HK-2 (cell line): ENCODE data around the gene RHBDL2.
A peak's percentile ranks its signal among the peaks of the same experiment; 100 is the strongest.
"Not testable (repeated sequence)": the region's sequence is repeated elsewhere in the genome, so short reads cannot be mapped to it uniquely, and the experiment has no call there.

Experiments
- DNase-seq: peaks from one replicate; pipeline ENCODE4 v3.0.0-alpha.2; 2018; ENCODE audit not compliant: unreplicated experiment

Gene RHBDL2, protein sequence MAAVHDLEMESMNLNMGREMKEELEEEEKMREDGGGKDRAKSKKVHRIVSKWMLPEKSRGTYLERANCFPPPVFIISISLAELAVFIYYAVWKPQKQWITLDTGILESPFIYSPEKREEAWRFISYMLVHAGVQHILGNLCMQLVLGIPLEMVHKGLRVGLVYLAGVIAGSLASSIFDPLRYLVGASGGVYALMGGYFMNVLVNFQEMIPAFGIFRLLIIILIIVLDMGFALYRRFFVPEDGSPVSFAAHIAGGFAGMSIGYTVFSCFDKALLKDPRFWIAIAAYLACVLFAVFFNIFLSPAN

DNA sequence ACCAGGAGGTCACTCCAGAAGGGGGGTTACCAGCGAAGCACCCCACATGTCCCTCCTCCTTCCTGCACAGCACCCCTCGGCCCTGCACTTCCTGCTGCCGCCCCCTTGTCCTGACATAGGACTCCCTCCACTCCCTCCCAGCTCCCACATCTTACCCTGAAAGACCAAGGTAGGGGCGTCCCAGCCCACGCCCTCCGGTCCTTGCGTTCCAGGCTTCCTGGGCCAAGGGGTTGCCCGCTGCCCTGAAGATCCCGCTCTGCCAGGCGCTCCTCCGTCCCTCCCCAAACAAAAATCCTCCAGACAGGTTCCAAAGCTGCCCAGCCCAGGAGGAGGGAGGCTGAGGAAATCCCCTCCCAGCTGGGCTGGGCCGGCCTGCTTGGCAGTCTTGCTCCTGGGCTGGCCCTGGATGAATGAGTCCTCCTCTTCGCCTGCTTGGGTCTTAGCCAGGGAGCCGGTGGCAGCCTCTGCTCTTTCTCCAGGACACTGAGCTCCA, at the start of gene RHBDL2:
TSS of gene RHBDL2 (minus strand) at position 304 of the 493 bp plus-strand sequence. CDS start 22,618 bp downstream, outside the sequence.
- DNase-seq, result peak; percentile 29

DNA sequence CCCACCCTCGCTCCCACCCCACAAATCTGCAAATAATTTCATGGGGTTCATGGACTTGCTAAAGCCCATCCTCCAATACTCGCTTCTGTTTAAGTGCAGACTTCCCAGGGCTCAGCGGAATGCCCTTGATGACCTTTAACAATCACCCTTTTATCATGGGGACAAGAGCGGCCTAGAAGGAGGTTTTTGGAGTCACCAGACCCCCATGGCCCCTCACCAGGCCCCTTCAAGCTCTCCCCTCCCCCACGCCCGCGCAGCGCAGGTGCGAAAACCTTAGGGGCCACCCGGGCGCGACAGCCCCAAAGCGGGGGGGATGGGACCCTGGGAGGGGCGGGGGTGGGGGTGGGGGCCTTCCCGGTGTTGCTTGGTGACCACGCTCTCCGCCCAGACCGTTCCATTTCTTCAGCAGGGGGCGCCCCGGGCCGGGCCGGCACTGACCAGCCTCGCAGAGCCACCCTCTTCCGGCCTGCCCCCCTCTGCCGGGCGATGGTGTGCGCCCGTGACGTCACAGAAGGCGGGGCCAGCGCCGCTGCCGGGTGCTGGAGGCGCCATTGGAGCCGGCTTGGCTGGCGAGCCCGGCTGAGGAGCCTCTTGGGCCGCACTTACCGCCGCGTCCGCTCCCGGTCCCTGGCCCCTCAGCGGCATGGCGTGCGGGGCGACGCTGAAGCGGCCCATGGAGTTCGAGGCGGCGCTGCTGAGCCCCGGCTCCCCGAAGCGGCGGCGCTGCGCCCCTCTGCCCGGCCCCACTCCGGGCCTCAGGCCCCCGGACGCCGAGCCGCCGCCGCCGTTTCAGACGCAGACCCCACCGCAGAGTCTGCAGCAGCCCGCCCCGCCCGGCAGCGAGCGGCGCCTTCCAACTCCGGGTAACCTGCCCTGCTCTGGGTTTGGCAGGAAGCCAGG, 49.4 kb upstream of the RHBDL2 start, which contains the start of gene AKIRIN1:
TSS of gene AKIRIN1 (plus strand) at position 539 of the 900 bp plus-strand sequence. CDS start at position 644, 105 bp downstream.
- DNase-seq, result peak; percentile 99

DNA sequence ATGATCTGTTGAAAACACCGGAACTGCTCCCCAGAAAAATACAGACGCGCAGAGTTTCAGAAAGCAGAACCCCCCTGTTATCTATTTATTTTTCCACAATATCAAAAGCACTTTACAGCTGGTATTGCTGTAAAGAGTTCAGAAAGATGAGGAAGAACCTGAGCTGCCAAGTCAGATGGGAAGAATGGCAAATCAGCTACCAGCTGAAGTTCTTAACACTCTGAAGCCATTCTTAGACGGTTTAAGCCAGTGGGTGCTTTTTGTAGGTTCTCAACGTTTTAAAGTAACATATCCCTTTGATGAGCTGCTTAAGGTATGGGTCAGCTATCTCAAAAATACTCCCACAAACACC, 48.7 kb upstream of the RHBDL2 start:
- no peak for DNase-seq

DNA sequence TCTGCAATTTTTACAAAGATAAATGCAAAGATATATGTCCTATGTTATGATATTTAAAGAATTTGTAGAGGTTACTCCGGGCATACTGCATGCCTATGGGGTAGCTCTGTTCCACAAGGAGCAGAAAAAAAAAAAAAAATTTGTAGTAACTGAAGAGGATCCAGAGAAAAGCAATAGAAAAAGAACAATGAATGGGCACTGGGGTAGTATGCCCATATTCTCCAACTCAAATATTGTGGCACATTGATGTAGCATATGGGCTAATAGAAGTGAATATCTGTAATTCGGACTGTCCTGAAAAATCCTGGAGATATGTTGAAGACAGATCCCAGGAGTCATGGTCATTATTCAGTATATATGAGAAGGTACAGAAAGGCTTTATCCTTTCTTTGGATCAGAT, 48.3 kb upstream of the RHBDL2 start:
- DNase-seq, result no peak

DNA sequence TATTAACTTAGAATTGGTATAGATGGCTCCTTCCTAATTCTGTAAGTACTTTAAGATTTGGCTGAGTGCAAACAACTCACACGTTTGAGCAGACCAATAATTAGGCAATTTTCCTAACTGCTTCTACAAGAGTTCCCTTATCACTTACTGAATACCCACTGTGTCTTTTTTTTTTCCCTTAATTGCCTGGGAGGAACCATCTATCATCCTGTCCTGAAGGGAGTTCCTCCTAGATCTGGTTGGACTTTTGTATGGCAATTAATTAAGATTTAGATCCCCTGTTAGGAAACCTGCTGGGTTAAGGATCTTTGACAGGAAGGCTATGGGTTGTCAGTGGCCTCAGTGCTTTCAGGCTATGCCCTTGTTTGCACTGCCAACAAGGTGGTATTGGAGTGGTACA, 37.8 kb upstream of the RHBDL2 start:
- DNase-seq, result not testable (repeated sequence)

DNA sequence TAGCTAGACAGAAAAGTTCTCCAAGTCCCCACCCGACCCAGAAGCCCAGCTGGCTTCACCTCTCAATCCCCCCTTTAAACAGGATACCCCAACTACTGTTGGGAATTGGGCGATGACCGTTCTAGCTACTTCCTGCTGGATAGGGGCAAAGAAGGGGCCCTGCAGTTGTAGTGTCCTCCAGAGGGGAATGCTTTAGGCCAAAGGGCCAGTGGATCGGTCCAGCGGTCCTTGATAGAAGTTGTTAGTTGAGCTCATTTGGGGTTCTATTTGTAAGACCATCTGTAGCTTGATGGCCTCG, 36.6 kb upstream of the RHBDL2 start:
- DNase-seq, result not testable (repeated sequence)

DNA sequence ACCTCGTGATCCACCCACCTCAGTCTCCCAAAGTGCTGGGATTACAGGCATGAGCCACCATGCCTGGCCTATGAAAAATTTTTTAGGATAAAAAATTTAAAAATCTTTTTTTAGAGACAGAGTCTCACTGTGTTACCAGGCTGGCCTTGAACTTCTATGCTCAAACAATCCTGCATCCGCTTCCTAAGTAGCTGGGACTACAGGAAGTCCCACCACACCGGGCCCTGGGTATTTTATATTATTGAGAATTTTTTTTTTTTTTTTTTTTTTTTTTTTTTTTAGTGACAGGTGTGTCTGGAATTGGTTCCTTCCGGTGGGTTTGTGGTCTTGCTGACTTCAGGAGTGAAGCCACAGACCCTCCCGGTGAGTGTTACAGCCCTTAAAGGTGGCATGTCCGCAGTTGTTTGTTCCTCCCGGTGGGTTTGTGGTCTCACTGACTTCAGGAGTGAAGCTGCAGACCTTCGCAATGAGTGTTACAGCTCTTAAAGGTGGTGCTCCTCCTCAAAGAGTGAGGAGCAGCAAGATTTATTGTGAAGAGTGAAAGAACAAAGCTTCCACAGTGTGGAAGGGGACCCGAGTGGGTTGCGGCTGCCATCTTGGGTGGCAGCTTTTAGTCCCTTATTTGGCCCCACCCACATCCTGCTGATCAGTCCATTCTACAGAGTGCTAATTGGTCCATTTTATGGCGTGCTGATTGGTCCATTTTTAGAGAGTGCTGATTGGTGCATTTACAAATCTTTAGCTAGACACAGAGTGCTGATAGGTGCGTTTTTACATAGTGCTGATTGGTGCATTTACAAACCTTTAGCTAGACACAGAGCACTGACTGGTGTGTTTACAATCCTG, 36.0 kb upstream of the RHBDL2 start:
- not testable (repeated sequence) for DNase-seq

DNA sequence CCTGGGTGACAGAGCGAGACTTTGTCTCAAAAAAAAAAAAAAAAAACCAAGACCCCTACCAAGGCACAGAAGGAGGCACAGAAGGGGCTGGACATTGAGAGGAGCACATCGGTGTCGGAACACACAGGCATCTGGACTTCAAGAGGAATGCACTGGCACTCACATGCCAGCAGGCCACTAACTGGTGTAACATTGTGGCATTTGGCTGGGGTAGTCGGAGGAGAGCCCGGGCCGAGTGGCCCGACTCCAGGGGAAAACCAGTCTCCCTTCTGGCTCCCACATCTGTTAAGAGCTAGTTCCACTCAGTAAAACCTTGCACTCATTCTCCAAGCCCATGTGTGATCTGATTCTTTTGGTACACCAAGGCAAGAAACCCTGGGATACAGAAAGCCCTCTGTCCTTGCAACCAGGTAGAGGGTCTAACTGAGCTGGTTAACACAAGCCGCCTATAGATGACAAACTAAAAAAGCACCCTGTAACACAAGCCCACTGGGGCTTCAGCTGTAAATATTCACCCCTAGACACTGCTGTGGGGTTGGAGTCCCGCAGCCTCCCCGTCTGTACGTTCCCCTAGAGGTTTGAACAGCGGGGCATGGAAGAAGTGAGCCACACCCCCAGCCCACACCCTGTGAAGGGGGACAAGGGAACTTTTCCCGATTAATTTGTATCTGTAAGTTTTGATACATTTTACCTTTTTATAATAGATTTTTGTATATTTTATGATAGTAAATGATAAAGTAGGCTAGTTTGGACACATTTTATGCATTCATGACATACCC, 32.2 kb upstream of the RHBDL2 start:
- DNase-seq, result no peak

DNA sequence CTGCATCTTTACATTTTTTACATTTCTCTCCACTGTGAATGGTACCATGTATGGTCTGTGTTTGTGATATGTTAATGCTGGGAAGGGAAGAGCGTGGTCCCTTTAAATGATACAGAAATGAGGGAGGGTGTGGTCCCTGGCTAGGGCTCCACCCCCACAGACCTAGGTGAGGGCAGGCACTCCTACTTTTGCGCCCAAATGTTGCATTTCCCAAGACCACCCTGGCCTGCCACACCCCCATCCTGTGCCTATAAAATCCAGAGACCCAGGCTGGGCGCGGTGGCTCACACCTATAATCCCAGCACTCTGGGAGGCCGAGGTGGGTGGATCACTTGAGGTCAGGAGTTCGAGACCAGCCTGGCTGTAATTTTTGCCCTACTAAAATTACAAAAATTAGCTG, 31.5 kb upstream of the RHBDL2 start:
- not testable (repeated sequence) for DNase-seq

DNA sequence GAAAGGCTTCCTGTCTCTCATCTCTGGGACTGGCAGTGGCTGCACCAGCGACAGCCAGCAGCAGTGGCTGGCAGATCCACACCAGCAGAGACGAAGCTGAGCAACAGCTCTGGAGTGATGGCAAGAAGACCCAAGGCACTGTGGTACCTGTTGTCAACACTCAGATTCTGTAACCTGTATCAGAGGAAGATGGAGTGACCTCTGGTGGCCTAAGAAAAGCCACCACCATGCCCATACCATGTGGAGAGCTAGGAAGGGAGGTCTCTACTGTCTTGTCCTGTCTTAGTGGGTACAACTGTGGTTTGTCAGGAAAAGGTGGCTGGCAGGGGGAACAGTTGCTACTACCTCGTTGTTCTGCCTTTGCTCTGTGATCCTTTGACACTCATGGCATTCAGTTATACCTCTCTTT, 22.5 kb upstream of the RHBDL2 start:
- DNase-seq, result no peak

DNA sequence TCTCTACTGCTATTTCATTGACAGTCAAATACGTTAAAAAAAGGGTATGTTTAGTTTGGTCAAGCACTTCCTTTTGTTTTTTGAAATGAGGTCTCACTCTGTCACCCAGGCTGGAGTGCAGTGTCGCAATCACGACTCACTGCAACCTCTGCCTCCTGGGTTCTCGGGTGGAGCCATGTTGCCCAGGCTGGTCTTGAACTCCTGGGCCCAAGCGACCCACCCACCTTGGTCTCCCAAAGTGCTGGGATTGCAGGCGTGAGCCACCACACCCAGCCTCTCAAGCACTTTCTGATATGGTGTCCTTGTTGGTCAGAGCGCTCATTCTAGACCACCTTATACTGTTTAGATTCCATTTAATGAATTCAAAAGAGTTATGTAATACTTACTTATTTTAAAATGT, 20.9 kb upstream of the RHBDL2 start:
- no peak for DNase-seq

DNA sequence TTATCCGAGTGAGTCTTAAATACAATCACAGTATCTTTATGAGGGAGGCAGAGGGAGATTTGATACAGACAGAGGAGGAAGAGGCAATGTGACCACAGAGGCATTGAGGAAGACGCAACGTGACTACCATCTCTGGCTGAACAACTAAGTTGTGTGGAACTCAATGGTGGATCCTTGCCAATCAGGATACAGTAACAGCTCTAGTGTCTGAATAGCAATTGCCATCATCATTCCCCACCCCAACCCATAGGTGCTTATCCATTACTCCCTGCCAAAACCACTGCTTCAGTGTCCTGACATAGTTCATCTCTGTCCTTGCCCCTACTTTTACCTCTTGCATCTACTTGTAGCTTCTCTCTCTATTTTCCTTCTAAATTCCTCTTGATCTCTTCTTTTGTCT, 20.5 kb upstream of the RHBDL2 start:
- DNase-seq, result no peak

DNA sequence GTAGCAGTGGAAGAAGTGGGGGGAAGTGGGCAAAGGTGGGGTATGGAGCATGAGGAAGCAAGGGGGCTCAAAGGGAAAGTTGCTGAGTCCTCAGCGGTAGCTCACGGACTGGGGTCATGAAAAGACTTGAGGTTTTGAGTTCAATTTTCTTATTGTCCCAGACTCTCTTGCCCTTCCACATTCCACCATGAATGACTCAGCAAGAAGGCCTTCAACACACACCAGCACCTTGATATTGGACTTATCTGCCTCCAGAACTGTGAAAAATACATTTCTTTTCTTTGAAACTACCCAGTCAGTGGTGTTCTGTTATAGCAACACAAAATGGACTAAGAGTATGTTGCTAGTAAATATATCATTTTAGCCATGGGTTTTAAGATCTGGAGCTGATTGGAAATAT, 17.3 kb upstream of the RHBDL2 start:
- DNase-seq, result no peak

DNA sequence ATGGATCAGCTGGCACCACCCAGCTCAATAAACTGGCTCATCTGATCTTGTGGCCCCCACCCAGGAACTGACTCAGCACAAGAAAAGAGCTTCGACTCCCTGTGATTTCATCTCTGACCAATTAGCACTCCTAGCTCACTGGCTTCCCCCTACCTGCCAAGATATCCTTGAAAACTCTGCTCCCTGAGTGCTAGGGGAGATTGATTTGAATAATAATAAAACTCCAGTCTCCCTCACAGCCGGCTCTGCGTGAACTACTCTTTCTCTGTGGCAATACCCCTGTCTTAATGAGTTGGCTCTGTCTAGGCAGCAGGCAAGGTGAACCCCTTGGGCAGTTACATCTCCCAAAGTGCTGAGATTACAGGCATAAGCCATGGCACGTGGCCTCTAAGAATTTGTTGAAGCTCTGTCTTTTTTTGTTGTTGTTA, 11.8 kb upstream of the RHBDL2 start:
- DNase-seq, result no peak

DNA sequence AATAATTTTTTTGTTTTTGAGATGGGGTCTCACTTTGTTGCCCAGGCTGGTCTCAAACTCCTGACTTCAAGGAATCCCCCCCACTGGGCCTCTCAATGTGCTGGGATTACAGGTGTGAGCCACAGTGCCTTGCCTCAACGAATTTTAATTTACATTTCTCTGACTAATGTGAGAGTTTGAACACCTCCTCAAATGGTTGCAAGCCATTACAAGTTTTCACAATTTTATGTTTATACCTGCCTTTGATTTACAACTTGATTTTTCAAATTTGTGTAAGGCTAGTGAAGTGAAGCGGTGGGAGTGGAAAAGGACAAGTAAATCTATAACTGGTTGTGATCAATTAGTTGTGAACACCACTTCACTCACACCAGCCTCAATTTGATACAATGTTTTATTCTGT, 8.9 kb upstream of the RHBDL2 start:
- DNase-seq, result no peak

DNA sequence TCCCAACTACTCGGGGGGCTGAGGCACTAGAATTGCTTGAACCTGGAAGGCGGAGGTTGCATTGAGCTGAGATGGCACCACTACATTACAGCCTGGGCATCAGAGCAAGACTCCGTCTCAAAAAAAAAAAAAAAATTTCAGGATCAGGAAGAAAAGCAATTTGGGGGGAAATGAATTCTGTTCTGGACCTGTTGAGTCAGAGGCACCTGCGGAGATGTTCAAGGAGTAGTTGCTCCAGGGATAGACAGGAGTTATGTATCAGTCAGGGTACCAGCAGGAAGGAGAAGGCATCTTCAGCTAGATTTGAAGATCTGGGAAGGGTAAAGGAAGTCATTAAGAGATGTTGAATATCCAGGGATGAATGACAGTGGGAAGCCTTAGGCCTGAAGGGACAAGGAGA, 2.9 kb upstream of the RHBDL2 start:
- DNase-seq, result no peak

DNA sequence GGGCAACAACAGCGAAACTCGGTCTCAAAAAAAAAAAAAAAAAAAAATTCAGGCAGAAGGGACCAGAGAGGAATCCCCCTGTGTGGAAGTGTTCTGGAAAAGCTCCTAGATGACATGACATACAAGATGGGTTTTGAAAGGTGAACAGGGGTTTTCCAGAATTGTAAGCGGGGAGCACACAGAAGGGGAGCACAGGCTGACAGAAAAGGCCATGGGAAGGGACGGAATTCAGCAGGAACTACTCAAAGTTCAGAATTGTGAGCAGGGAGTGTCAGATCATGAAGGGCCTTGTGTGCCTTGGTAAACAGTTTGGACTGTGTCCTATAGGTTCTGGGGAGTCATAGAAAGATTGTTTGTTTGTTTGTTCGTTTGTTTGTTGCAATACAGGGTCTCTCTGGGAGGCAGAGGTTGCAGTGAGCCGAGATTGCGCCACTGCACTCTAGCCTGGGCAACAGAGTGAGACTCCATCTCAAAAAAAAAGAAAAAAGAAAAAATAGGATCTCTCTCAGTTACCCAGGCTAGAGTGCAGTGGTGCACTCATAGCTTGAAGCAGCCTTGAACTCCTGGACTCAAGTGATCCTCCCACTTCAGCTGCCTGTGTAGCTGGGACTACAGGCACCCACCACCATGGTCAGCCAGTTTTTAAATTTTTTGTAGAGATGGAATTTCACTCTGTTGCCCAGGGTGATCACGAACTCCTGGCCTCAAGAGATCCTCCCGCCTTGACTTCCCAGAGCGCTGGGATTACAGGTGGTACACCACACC, 1.2 kb upstream of the RHBDL2 start:
- DNase-seq, result no peak

DNA sequence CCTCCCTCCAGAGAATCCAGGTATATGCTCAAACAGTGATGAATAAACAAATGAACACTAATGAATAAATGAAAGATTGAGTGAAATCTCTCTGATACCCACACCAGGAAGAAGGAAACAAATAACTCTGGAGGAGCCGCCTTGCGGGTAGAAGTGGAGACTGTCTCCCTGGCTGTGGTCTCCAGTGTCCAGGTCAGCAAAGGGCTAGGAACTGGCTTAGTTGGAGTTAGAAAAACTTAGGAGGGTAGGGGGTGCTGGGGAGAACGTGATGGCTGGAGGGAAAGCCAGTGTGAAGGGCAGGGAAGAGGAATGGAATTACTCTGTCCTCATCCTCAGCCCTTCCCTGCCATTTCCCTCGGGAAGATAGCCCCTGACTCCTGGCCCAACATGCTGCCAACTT, 537 bp downstream of the RHBDL2 start:
- no peak for DNase-seq

DNA sequence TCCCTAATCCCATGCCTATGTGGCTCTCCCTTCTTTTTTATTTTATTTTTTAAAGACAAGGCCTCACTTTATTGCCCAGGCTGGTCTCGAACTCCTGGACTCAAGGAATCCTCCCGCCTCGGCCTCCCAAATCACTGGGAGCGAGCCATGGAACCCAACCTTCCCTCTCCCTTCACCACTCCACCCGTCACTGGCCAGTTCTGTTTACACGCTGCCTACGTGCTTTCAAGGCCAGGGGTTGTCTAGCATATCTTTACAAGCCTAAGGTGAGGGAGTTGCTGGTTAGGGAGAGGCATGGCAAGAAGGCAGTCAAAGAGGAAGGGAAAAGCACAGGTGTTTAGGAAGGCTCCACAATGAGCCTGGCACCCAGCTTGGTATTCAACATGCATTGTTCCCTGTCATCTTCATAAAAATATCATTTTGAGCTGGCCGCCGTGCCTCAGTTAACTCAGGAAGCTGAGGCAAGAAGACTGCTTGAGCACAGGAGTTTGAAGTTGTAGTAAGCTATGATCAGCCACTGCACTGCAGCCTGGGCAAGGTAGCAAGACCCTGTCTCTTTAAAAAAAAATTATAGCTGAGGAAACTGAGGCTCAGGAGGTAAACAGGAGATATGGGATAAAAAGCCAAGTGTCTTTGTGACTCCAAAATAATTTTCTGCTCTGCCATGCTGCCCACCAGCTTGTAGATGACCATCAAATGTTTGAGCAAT, 1.1 kb downstream of the RHBDL2 start:
- no peak for DNase-seq

DNA sequence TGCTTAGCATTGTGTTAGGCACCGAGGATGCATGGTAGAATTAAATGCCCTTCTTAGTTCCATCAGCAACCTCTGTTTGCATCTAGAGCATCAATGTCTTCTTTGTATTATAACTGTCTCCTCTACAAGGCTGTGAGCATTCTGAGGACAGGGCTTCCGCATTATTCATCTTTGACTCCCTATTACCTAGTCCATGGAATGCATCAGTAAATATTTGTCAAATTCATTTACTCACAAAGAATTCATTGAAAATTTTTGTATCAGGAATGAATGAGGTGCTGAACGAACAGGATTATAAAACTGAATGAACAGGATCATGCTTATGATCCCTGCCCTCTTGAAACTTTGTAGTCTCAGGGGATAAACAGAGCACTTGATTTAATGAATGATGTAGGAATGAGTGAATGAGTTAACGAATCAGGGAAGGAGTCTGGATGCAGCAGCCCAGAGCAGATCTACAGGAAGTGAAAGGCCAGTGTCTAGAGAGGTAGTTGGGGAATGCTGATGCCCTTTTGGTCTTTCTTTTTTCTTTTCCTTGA, 2.8 kb downstream of the RHBDL2 start:
- no peak for DNase-seq
